NCI-H2081 (cell line): ENCODE data around the gene PSG3.
"Not testable (repeated sequence)": the region's sequence is repeated elsewhere in the genome, so short reads cannot be mapped to it uniquely, and the experiment has no call there.

ENCODE experiments used
- DNase-seq, 2 experiments: peaks; one replicate each; lab custom pipeline; 2025; lab: John Stamatoyannopoulos, UW

Gene PSG3

DNA sequence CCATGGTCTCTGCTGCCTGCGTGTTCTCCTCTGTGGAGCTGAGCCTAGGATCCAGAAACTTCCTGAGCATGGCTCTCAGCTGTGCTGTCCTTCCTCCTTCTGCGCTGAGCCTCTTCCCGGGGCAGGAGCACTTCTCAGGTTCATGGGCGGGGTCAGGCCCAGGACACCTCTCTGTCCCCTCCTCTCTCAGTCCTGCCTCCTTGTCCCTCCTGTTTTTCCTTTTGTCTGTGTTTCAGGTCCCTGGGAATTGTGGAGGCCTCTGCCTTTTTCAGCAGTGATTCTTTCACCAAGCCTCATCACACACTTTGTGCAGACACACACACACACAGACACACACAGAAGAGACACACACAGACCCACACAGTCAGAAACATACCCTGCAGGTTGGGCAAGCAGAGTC, at the start of gene PSG3:
PSG3 (minus strand) TSS at position 101 of the 400 bp plus-strand sequence; CDS start at position 4, 97 bp downstream.
- DNase-seq, result not testable (repeated sequence)

DNA sequence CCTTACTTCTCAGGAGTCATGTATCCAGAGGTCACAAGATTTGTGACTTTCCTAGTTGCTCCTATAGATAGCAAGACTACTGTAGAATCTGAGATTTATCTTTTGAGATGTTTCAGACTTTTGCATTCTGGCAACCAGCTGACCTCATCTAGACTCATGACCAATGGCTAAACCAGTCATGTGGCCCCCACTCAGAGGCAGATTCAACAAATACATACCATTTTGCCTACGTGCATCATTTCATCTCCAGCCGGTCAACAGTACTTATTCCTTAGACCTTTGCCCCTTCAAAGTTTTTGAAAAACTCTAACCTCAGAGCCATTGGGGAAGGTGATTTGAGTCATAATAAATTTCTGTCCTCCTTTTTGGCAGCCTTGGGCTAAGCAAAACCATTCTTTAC, 48.5 kb upstream of the PSG3 start:
- DNase-seq, result not testable (repeated sequence)

DNA sequence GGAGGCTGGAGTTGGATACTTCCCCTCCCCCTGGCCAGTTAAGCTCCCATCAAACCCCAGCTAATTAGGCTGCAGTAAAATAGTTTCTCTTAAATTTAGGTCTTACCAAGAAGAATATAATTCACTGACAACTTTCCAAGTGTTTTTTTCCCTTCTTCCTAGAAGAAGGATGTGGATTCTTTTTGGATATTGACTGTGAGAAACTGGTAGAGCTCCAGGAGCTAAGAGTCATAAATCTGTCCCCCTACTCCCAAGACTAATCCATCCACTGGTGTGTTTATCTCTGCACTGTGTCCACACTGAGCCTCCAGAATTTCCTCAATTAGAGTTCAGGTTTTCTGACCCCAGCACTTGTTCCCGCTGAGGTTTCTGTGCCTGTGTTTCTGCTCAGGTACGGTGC, 47.5 kb upstream of the PSG3 start:
- not testable (repeated sequence) for DNase-seq

DNA sequence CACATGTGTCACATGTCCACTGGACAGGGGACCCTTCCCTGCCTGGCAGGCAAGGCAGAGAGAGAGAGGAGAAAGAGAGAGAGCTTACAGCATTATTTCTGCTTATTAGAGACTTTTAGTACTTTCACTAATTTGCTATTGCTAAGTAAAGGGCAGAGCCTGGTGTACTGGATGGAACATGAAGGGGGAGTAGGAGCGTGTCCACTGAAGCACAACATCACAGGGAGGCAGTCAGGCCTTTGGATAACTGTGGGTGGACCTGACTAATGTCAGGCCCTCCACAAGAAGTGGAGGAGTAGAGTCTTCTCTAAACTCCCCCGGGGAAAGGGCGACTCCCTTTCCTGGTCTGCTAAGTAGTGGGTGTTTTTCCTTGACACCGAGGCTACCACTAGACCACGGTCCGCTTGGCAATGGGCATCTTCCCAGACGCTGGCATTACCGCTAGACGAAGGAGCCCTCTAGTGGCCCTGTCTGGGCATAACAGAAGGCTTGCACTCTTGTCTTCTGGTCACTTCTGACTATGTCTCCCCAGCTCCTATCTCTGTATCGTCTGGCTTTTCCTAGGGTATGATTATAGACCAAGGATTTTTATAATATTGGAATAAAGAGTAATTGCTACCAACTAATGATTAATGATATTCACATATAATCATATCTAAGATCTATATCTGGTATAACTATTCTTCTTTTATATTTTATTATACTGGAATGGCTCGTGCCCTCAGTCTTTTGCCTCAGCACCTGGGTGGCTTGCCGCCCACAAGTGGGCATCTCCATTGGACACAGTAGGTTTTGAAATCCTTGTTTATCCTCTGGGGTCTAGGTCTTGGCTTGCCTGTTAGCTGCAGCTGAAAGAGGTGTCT, 36.7 kb upstream of the PSG3 start:
- DNase-seq, result peak; percentile 18 to 33

DNA sequence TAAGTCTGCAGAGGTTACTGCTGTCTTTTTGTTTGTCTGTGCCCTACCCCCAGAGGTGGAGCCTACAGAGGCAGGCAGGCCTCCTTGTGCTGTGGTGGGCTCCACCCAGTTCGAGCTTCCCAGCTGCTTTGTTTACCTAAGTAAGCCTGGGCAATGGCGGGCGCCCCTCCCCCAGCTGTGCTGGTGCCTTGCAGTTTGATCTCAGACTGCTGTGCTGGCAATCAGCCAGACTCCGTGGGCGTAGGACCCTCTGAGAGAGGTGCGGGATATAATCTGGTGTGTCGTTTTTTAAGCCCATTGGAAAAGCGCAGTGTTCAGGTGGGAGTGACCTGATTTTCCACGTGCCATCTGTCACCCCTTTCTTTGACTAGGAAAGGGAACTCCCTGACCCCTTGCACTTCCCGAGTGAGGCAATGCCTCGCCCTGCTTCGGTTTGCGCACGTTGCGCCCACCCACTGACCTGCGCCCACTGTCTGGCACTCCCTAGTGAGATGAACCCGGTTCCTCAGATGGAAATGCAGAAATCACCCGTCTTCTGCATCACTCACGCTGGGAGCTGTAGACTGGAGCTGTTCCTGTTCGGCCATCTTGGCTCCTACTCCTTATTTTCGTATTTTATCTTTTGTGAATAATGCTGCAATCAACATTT, 34.4 kb upstream of the PSG3 start:
- DNase-seq, result not testable (repeated sequence)

DNA sequence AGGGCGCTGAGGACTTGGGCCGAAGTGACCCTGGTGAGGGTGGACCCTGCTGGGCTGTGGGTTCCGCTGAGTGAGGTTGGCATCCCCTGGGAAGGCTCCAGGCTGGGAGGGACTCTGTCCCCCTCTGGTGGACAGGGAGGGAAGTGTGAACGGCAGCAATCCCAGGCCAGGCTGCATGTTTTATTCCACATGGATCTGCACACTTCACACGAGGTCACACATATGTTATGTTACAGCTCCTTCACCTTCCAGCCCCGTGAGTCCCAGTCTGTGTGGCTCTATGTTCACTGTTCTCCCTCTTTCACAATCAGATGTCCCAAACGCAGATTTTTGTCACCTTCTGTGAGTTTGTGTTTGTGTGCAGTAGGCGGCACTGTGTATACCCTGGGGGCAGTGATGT, 27.0 kb upstream of the PSG3 start:
- not testable (repeated sequence) for DNase-seq

DNA sequence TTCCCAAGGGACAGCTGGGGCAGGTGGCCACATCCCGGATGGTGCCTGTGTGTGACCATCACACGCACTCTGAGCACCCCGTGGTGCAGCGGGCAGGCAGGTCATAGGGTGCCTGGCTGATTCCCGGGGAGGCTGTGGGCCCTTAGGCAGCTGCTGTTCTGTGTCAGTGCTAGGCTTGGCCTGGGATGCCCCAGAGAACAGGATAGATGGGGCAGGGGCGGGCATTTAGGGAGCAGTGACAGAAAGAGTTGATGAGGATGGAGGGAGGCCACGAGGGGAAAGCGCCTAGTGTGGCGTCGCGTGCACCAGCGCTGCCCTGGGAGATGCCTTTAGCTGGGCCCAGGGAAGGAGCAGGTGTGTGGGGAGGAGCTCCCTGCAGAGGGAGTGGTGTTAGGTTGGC, 26.6 kb upstream of the PSG3 start:
- DNase-seq, result not testable (repeated sequence)

DNA sequence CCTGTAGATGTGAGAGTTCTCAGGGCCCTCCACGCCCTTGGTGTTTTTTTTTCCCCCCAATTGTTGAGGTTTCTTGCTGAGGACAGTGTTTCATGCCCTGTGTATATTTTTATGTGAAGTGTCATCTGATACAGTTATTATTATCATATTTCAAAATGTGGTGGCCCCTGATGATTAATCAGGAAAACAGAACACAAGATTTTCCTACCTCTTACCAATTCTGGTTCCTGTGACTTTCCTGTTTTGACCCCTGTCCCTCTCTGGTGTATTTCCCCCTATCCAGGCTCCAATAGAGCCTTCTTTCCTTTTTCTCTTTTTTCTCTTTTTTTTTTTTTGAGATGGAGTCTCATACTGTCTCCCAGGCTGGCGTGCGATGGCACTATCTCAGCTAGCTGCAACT, 24.6 kb upstream of the PSG3 start:
- no peak for DNase-seq

DNA sequence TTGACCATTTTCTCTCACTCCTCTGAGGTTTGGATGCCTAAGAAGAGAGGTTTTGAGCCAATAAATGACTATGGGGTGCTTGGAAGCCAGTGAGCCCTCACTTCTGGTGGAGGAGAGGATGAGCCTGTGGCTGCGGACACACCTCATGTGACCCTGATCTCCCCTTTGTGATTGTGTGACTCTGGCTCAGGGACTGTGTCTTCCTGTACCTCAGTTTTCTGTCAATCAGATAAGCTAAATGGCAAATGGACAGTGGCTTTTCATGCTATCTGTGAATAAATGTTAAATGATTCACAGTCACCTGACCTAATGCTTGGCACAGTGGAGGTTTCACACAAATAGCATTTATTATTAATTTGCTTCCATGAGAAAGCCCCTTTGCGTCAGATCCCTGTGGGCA, 22.5 kb upstream of the PSG3 start:
- no peak for DNase-seq

DNA sequence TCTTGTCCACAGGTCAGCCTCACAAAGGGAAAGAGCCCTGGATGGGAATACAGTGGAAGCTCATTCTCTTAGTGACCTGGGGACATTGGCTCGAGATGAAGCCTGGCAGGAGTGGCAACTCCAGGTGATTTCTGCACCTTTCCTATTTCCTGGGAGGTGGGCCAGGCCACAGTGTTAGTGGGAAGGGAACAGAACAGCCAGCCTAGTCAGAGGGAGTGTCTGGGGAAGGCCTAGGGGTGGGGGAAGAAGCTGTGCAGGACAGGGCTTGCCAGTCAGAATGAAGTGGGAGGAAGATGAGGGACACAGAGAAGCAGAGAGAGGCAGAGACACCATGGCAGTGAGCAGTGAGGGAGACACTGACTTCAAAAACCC, 21.6 kb upstream of the PSG3 start:
- not testable (repeated sequence) for DNase-seq

DNA sequence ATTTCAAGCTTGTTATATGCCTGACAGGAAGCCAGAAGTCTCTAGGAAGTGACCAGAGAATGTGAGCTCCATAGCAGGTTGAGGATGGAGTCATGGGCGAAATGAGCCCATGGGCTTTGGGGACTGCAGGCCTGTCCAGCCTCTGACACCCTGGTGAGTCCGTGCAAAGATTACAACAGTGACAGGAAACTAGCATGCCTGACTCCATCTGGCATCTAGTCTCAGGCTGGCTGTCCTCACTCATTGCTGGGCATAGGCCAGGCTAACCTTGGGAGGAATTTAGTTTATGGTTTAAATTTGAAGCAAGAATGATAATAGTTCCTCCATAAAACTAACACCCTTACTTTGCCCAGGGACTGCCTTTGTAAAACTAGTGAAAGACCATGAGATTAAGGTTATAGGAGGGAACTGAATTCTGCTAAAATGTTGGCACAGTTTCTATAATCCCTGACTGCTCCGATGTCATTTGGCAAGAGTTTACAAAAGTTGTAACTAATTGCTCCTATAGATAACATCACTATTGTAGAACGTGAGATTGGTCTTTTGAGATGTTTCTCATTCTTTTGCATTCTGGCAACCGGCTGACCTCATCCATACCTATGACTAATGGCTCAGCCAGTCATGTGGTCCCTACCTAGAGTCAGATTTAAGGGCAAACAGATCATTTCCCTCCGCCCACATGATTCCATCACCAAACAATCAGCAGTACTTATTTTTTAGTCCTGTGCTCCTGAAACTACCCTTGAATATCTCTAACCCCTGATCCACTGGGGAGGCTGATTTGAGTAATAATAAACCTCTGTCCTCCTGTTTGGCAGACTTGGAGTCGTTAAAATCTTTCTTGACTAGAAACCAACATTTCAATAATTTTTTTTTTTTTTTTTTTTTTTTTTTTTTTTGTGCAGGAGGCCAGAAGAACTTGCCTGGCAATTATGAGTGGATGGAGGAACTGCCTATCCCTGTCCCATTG, 21.0 kb upstream of the PSG3 start:
- DNase-seq, result not testable (repeated sequence)

DNA sequence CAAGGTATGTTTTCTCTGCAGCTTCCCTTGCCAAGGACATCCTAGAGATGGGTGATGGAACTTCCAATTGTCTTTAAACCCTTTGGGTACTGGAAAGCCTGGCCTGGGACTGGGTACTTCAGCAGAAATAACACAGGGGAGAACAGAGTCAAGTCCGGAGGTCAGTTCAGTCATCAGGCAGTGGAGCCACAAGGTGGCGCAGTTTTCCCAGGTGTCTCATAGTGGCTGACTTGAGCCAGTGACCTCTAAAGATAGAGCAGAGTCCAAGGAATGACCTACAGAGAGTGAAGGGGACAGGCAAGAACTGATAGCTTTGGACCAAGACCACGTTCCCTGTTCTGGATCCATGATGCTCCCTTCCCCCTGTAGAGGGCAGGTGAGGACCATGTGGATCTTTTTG, 18.4 kb upstream of the PSG3 start:
- not testable (repeated sequence) for DNase-seq

DNA sequence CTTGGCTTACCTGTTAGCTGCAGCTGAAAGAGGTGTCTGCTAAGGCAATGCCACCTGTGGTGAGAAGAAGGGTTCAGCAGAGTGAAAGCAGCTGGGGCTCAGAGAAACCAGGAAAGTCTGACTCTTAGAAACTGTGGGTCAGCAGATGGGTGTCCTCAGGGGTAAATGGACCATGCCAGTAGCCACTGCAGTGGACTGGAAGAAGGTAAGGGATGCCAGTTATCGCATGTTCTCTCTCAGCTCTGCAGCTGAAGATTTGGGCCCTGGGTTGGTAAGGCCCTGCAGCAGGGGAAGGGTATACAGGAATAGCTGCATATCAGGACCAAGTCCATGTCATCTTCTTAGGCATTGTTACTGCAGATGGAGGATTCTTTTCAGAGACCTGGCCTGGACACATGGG, 12.0 kb upstream of the PSG3 start:
- DNase-seq, result not testable (repeated sequence)

DNA sequence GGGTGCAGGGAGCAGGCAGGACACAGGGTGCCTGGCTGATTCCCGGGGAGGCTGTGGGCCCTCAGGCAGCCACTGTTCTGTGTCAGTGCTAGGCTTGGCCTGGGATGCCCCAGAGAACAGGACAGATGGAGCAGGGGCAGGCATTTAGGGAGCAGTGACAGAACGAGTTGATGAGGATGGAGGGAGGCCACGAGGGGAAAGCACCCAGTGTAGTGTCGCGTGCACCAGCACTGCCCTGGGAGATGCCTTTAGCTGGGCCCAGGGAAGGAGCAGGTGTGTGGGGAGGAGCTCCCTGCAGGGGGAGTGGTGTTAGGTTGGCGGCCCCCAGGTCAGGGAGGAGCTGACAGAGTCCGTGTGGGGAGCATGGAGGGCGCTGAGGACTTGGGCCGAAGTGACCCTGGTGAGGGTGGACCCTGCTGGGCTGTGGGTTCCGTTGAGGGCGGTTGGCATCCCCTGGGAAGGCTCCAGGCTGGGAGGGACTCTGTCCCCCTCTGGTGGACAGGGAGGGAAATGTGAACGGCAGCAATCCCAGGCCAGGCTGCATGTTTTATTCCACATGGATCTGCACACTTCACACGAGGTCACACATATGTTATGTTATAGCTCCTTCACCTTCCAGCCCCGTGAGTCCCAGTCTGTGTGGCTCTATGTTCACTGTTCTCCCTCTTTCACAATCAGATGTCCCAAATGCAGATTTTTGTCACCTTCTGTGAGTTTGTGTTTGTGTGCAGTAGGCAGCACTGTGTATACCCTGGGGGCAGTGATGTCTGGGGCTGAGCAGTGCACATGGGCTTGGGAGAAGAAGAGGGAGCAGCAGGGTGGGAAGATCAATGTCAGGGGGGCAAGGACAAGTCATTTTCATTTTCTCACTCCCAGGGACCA, 1.7 kb upstream of the PSG3 start:
- DNase-seq, result not testable (repeated sequence)

DNA sequence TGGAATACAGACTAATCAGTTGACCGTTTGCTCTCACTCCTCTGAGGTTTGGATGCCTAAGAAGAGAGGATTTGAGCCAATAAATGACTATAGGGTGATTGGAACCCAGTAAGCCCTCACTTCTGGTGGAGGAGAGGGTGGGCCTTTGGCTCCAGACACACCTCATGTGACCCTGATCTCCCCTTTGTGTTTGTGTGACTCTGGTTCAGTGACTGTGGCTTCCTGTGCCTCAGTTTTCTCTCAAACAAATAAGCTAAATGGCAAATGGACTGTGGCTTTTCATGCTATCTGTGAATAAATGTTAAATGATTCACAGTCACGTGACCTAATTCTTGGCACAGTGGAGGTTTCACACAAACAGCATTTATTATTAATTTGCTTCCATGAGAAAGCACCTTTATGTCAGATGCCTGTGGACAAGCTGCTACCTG, 2.7 kb downstream of the PSG3 start:
- DNase-seq, result not testable (repeated sequence)

DNA sequence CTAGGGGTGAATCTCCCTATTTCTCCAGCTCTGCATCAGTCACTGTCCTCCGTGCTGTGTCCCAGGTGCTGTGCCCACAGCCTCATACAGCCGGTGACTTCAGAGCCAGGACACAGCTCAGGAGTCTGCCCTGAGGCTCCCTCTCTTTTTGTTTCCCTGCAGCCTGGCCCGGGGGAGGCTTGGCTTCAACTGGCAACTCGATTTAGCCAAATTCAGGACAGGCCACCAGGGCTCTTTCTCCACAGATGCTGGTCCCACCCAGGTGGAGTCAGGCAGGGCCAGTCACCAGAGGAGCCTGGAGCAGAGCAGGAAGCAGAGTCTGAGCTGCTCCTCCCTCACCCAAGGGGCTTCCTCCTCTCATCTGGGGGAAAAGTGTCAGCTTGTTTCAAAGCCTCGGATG, 11.9 kb downstream of the PSG3 start:
- not testable (repeated sequence) for DNase-seq

DNA sequence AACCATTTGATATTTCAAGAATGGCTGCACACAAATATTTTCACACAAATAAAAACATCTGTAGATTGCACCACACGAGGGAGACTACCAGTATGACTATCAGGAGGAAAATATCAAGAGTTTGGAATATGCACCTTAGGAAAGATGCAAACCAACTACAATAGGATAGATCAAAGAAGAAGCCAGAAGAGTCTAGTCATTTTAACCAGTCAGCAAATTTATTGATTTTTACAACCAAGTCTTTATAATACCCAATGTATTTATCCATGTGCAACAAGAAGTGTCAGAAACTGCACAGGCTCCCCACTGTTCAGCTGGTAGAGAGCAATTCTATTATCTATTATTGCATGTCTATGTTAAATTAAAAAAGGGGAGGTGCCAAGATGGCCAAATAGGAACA, 26.3 kb downstream of the PSG3 start:
- DNase-seq, result not testable (repeated sequence)

DNA sequence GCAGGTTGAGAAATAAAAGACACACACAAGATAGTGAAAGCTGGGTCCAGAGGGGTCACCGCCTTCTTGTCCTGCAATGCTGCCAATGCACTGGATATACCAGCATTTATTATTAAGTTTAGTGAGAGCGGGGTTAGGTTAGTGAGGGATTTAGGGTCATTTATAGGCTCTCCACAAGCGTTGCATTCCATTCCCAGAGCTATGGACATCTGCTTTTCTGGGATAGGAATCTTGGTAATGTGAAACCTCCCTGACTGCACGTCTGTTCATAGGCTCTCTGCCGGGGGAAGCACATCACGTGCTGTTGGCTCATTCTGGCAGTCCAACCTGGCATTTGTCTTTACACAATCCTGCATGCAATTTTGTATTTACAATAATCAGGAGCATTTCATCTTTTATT, 27.5 kb downstream of the PSG3 start:
- DNase-seq, result not testable (repeated sequence)

DNA sequence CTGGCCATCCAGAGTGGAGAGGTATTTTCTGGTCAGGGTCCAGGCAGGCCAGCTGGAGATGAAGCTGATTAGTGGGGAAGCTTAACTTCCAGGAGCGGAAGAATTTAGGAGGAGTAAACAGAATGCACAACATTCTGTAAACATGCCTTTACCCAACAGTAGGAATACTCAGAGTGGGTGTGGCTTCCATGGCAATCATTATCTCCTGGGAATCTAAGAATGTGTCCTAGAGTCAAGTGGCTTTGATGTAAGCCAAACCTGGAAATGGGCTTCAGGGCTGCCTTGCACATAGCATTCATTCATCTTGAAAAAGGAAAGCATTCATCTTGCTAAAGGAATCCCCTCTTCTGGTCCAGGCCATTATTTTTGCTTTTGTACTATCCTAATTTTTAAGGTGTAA, 29.3 kb downstream of the PSG3 start:
- DNase-seq, result not testable (repeated sequence)

DNA sequence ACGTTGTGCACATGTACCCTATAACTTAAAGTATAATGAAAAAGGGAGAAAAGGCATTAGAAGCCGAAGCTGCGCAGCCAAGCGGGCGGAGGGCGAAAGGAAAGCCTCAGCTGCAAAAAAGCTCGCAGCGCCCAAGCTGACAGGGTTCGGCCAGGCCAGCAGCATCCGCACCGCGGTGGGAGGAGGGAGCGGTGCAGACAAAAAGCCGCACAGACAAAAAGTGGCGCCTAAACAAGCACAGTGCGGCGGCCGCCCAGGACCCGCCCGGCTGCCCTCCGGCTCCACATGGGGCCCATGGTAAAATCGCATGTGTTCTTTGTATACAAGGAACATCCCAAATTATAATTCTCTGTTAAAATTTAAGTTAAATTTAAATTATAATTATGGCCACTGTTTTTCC, 42.4 kb downstream of the PSG3 start:
- no peak for DNase-seq
